ENCODE measurements around the gene C19orf81.

C19orf81 gene

DNA sequence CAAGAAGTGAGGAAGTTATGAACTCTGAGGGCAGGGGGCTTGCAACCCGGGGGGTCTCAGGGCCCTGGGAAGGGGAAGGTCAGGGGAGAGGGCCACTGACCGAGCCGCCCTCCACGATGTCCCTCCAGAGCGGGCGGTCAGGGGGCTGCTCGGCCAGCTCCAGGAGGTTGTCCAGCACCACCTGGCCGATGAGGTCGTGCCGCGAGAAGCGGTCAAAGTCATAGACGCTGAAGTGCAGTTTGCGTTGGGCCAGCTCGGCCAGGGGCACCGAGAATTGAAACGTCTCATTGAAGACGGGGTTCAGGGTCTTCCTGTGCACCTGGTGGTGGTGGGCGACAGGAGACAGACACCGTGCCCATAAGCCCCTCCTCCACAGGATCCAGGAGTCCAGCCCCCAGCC, 20.1 kb upstream of the C19orf81 start:
- DNase-seq (ENCODE audit: low read depth in 2 of 2): no peak

GRCh38 chr19:50629801-50630200, 19.4 kb upstream of the C19orf81 start:
- DNase-seq (ENCODE audit: low read depth in 2 of 2): no peak

DNA sequence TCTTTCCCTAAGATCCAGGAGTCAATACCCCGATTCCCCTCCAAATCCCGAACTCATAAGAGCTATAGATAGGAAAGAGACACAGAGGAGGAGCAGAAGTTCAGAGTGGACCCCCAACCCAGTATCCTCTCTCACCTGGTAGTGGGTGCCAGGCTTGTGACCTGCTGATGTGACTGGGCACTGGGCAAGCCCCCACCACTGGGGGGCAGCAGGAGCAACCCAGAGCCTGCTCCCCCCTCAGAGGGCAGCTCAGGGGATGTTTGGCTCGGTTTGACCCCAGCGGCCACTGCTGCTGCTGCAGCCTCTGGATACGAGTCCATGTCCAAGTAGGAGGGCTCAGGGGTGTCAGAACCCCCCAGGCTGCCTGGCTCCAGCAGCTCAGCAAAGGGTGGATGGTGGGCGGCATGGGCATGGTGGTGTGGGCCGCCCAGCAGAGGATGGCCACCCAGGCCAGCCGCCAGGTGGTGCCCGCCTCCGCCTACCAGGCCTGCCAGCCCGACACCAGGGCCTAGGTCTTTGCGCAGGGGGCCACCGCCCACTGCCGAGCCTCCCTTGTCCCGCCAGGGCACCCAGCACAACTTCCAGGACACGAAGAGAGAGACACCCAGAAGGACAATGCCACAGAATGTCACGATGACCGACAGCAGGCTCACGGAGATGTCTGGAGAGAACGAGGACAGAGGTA, 17.0 kb upstream of the C19orf81 start:
- no peak for DNase-seq (ENCODE audit: low read depth in 2 of 2)

GRCh38 chr19:50633359-50633758, 15.9 kb upstream of the C19orf81 start:
- DNase-seq (ENCODE audit: low read depth in 2 of 2): no peak

- no peak for DNase-seq (ENCODE audit: low read depth in 2 of 2)
Measured at GRCh38 chr19:50633973-50634372, 15.3 kb upstream of the C19orf81 start.

DNA sequence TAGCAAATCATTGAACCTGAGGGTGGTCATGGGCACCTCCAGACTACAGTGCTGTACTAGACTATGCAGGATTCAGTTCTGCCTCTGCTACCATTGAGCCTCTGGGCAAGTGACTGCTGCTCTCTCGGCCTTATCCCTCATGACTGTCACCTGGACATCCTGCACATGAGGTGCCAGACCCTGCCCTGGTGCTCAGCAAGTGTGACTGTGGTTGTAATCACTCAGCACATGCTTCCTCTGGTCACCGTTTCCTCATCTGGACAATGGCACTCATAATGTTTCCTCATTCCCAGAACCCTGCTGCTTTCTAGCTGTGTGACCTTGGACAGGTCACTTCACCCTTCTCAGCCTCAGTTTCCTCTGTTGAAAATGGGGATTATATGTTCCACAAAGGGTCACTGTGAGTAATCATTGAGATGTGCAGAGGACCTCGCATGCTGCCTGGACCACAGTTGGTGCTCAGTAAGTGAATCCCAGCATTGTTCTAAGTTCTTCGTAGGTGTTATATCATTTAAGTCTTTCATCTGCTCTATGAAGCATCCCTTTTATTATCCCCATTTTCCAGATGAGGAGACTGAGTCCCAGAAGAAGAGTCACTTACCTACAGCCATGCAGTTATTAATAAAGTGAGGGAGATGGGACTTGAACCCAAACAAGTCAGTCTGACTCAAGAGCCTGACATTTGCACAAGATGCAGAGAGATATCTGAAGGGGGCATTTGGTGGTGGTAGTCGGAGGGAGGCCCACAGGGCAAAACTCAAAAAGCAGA, 12.7 kb upstream of the C19orf81 start:
- DNase-seq (ENCODE audit: low read depth in 2 of 2): no peak

DNA sequence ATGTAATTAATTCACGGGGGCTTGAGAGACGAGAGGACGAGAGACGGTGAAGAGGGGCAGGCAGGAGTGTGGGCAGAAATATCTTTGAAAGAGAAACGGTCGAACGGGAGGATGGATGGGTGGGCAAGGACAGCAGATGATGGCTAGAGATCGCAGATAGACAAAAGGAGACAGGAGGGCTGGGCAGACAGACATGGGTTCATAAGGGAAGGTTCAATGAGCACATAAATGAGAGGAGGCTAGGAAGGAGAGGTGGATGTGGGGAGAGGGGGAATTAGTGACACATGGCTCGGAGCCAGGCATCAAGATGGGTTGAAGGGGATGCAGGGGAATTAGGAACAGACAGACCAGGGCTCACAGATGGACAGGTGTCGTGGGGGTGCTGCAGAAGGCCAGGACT, 10.6 kb upstream of the C19orf81 start:
- DNase-seq (ENCODE audit: low read depth in 2 of 2): no peak

- DNase-seq (ENCODE audit: low read depth in 2 of 2): no peak
Measured at GRCh38 chr19:50639121-50640112, 9.8 kb upstream of the C19orf81 start, which contains the start of gene SYT3. Gene SYT3 (minus strand): TSS chr19:50639881. CDS start chr19:50637411, 2,470 bp downstream.

GRCh38 chr19:50640368-50640767, 8.9 kb upstream of the C19orf81 start:
- no peak for DNase-seq (ENCODE audit: low read depth in 2 of 2)

GRCh38 chr19:50644315-50644915, 4.8 kb upstream of the C19orf81 start:
- DNase-seq (ENCODE audit: low read depth in 2 of 2): no peak

GRCh38 chr19:50645107-50645506, 4.1 kb upstream of the C19orf81 start:
- DNase-seq (ENCODE audit: low read depth in 2 of 2): no peak

GRCh38 chr19:50646074-50646807, 3.0 kb upstream of the C19orf81 start:
- peak in 1 of 2 experiments; percentile 11 for DNase-seq (ENCODE audit: low read depth in 2 of 2)

GRCh38 chr19:50647879-50648615, 1.2 kb upstream of the C19orf81 start:
- DNase-seq (ENCODE audit: low read depth in 2 of 2): no peak

GRCh38 chr19:50648659-50649058, 586 bp upstream of the C19orf81 start:
- no peak for DNase-seq (ENCODE audit: low read depth in 2 of 2)

GRCh38 chr19:50651174-50651573, 1.9 kb downstream of the C19orf81 start:
- no peak for DNase-seq (ENCODE audit: low read depth in 2 of 2)

DNA sequence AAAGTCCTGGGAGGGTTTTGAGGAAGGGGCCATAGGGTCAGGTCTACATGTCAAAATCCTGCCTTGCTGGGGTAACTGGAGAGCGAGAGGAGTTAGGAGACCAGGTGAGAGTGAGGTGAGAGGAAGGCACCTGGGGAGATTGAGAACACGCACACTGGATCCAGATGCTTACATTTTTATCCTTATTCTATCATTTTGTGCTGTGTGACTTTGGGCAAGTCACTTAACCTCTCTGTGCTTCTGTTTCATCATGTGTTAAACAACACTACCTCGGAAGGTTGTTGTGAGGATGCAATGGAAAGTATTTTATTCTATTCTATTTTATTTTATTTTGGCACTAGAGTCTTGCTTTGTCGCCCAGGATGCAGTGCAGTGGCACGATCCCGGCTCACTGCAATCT, 3.5 kb downstream of the C19orf81 start:
- DNase-seq (ENCODE audit: low read depth in 2 of 2): no peak

DNA sequence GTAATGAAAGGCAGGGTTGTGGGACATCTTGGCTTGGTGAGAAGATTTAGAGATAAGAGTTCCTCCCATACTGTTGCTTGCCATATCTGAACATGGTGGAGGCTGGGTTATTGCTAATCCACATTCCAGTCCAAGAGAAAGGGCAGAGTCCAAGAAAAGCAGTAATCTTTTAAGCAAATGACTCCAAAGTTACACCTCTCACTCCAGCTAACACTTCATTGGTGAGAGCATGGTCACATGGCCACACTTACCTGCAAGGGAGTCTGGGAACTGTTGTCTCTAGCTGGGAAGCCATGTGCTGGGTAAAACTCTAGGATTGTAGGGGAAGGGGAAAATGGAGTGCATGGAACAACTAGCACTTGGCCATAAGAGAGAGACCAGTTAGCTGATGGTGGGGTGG, 5.6 kb downstream of the C19orf81 start:
- no peak for DNase-seq (ENCODE audit: low read depth in 2 of 2)

GRCh38 chr19:50657222-50657669, 8.0 kb downstream of the C19orf81 start:
- no peak for DNase-seq (ENCODE audit: low read depth in 2 of 2)

- peak; percentile 96 to 97 for DNase-seq (ENCODE audit: low read depth in 2 of 2)
Measured at GRCh38 chr19:50657712-50658440, 8.6 kb downstream of the C19orf81 start.
